ENCODE measurements around the gene OAS3.

- TF ChIP-seq CTCF (IDR thresholded peaks at IDR 0.05 in 8 of 11, conservative IDR thresholded peaks at IDR 0.05 in 3 of 11) (no peak), POLR2AphosphoS5 (IDR thresholded peaks at IDR 0.05) (no peak)
Observed at GRCh38 chr12:112936927-112937326, 1.3 kb upstream of the OAS3 start.

Measured in spleen (tissue), 7 donors.